ENCODE results near the gene USP34. TPM values are rescaled to one million over a fixed set of nuclear protein-coding genes. Genes with fewer than 3 reads are reported as not detected.

Gene USP34
- total RNA-seq, 2 donors from 2014 or later: 105 to 120 TPM

DNA sequence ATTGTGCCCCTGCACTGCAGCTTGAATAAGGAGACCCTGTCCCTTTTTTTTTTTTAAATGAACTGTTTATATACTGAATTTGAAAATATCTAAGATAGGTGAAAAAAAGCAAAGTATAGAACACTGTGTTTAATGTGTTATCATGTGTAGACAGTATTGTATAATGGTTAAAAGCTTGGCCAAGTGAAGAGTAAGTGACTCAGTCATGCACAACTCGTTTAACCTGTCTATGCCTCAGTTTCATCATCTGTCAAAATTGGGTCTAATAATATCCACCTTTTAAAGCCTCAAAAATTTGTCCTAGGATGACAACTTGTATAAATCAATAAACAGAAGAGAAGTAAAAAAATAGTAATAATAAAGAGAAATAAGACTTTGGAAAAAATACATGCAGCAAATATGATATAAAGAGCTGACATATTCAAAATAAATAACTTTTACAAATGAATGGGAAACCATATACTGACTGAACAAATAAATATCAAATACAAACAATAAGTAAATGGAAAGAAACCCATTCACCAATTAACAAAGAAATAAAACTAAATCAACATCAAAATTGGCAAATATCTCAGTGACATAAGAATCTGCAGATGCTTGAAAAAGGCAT is 195.2 kb downstream of the USP34 start:
- Mint-ChIP-seq H3K4me1 (no peaks in the 10 kb centered on the region), H3K9me3 (no peaks in the 10 kb centered on the region), H3K36me3 (ENCODE audit: low read depth) (peaks cover 68% of the 10 kb centered on the region), H3K27me3 (ENCODE audit: insufficient read depth) (no peaks in the 10 kb centered on the region), H3K27ac (no peak overlapping the region), H3K4me3 (no peak overlapping the region)
- H3K27me3 ChIP-seq (ENCODE audit: control insufficient read depth, insufficient read depth, low read length, poor library complexity, severe bottlenecking): no peaks in the 10 kb centered on the region
- no peak overlapping the region for H3K4me3 ChIP-seq (ENCODE audit: low read length)
- H3K9me3 ChIP-seq (ENCODE audit: control insufficient read depth, low read length): no peaks in the 10 kb centered on the region
- TF ChIP-seq, protein P1, sequence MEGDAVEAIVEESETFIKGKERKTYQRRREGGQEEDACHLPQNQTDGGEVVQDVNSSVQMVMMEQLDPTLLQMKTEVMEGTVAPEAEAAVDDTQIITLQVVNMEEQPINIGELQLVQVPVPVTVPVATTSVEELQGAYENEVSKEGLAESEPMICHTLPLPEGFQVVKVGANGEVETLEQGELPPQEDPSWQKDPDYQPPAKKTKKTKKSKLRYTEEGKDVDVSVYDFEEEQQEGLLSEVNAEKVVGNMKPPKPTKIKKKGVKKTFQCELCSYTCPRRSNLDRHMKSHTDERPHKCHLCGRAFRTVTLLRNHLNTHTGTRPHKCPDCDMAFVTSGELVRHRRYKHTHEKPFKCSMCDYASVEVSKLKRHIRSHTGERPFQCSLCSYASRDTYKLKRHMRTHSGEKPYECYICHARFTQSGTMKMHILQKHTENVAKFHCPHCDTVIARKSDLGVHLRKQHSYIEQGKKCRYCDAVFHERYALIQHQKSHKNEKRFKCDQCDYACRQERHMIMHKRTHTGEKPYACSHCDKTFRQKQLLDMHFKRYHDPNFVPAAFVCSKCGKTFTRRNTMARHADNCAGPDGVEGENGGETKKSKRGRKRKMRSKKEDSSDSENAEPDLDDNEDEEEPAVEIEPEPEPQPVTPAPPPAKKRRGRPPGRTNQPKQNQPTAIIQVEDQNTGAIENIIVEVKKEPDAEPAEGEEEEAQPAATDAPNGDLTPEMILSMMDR (conservative IDR thresholded peaks at IDR 0.05): no peak
- no peak for DNase-seq
- no peak overlapping the region for H3K27ac ChIP-seq (ENCODE audit: low read depth, low read length)
- H3K4me1 ChIP-seq (ENCODE audit: control insufficient read depth, insufficient read depth, low read length): no peaks in the 10 kb centered on the region
- 100% methylated on average over 1 of the region's 1 CpG; no CpG with 5 or more reads in 1 of the 2 experiments for WGBS, 2 experiments (ENCODE audit: insufficient coverage in 1 of 2, insufficient read length in 1 of 2)
- H3K36me3 ChIP-seq (ENCODE audit: control insufficient read depth, insufficient read depth, low read length): peaks cover 94% of the 10 kb centered on the region
- no peak overlapping the region for H3K9ac ChIP-seq (ENCODE audit: extremely low read depth, low read length, poor library complexity, severe bottlenecking)

DNA sequence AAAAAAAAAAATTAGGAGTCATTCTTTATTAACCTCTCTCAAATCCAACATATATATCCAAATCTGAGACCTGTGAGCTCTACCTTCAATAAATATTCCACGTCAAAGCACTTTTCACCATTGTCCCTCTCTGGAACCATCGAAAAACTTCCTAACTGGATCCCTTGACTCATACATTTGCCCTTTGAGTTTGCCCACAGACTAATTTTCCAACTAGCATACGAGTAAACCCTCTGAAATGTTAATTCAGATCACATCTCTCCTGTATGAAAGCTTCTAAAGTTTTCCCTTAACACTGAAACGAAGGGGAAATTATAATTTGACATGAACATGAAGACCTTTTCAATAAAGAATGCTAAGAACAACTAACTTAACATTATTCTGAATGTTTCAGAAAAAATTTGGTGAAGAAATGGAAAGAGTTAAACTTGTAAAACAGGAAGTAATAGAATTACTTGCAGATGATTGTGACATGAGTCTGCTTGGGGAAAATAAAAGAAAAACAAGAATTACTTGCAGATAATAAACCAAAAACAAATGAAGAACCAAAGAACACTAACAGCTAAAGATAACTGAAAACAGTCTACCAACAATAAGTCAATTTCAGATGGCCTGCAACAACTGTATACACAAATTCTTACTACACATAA is 198.3 kb downstream of the USP34 start:
- Mint-ChIP-seq H3K27ac (no peak overlapping the region), H3K36me3 (ENCODE audit: low read depth) (peaks cover 70% of the 10 kb centered on the region), H3K9me3 (no peaks in the 10 kb centered on the region), H3K4me3 (no peak overlapping the region), H3K4me1 (no peaks in the 10 kb centered on the region), H3K27me3 (ENCODE audit: insufficient read depth) (no peaks in the 10 kb centered on the region)
- Histone ChIP-seq H3K27ac (ENCODE audit: low read depth, low read length) (no peak overlapping the region), H3K9me3 (ENCODE audit: control insufficient read depth, low read length) (no peaks in the 10 kb centered on the region), H3K4me3 (ENCODE audit: low read length) (no peak overlapping the region), H3K36me3 (ENCODE audit: control insufficient read depth, insufficient read depth, low read length) (peaks cover 89% of the 10 kb centered on the region), H3K9ac (ENCODE audit: extremely low read depth, low read length, poor library complexity, severe bottlenecking) (no peak overlapping the region), H3K4me1 (ENCODE audit: control insufficient read depth, insufficient read depth, low read length) (no peaks in the 10 kb centered on the region), H3K27me3 (ENCODE audit: control insufficient read depth, insufficient read depth, low read length, poor library complexity, severe bottlenecking) (no peaks in the 10 kb centered on the region)
- TF ChIP-seq, protein P1 (conservative IDR thresholded peaks at IDR 0.05): no peak
- DNase-seq: no peak
- WGBS, 2 experiments (ENCODE audit: insufficient coverage in 1 of 2, insufficient read length in 1 of 2): 93 to 100% methylated on average over 3 to 4 of the region's 4 CpGs

DNA sequence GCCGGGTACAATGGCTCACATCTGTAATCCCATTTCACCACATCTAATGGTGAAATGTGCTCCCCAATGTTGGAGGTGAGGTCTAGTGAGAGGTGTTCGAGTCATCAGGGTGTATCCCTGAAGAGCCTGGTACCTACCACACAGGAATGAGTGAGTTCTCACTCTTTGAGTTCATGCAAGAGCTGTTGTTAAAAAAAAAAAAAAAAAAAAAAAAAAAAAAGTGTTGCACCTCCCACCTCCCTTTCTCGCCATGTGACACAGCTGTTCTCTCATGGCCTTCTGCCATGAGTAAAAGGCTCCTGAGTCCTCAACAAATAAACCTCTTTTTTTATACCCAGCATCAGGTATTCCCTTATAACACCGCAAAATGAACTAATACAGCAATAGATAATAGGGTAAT is 202.6 kb downstream of the USP34 start:
- WGBS, 2 experiments (ENCODE audit: insufficient coverage in 1 of 2, insufficient read length in 1 of 2): 97% methylated on average over 3 of the region's 4 CpGs; no CpG with 5 or more reads in 1 of the 2 experiments
- TF ChIP-seq, protein P1 (conservative IDR thresholded peaks at IDR 0.05): no peak
- H3K27ac Mint-ChIP-seq: no peak overlapping the region
- H3K27me3 Mint-ChIP-seq (ENCODE audit: insufficient read depth): no peaks in the 10 kb centered on the region
- no peaks in the 10 kb centered on the region for H3K9me3 ChIP-seq (ENCODE audit: control insufficient read depth, low read length)
- peaks cover 4% of the 10 kb centered on the region for H3K4me1 Mint-ChIP-seq
- no peaks in the 10 kb centered on the region for H3K27me3 ChIP-seq (ENCODE audit: control insufficient read depth, insufficient read depth, low read length, poor library complexity, severe bottlenecking)
- peaks cover 76% of the 10 kb centered on the region for H3K36me3 ChIP-seq (ENCODE audit: control insufficient read depth, insufficient read depth, low read length)
- H3K9me3 Mint-ChIP-seq: no peaks in the 10 kb centered on the region
- no peak overlapping the region for H3K4me3 ChIP-seq (ENCODE audit: low read length)
- DNase-seq: no peak
- H3K9ac ChIP-seq (ENCODE audit: extremely low read depth, low read length, poor library complexity, severe bottlenecking): no peak overlapping the region
- H3K27ac ChIP-seq (ENCODE audit: low read depth, low read length): no peak overlapping the region
- peaks cover 66% of the 10 kb centered on the region for H3K36me3 Mint-ChIP-seq (ENCODE audit: low read depth)
- no peaks in the 10 kb centered on the region for H3K4me1 ChIP-seq (ENCODE audit: control insufficient read depth, insufficient read depth, low read length)
- no peak overlapping the region for H3K4me3 Mint-ChIP-seq

All from endodermal cell (in vitro differentiated cells).